Activated CD4-positive, alpha-beta T cell treated with anti-CD3 and anti-CD28 coated beads, Interleukin-2, amount 10 ng/mL, durations not matched to agents 7 days and 5 days (primary cell): ENCODE results near the gene FAM219B. TPM values are rescaled to one million over a fixed set of nuclear protein-coding genes. Genes with fewer than 3 reads are reported as not detected.

ENCODE experiments used
- CTCF ChIA-PET: fragments of 350-600 bp; sonication (Branson Sonifier 250); formaldehyde crosslinking; loops from one replicate; lab custom pipeline; 2021; ENCODE audit warnings: antibody characterized with exemption; lab: Charles Lee
- POLR2A ChIA-PET: fragments of 350-600 bp; sonication (Branson Sonifier 250); formaldehyde crosslinking; loops from one replicate; lab custom pipeline; 2021; ENCODE audit warnings: antibody characterized with exemption; lab: Charles Lee
- DNase-seq: peaks from one replicate; pipeline ENCODE4 v3.0.0-alpha.2; 2020
- H3K27ac Mint-ChIP-seq: one replicate; pipeline ENCODE4 v1.8.0; 2021; ENCODE audit warnings: mild to moderate bottlenecking, moderate library complexity, mixed read lengths
- H3K27me3 Mint-ChIP-seq: one replicate; pipeline ENCODE4 v1.8.0; 2021; ENCODE audit warnings: mixed read lengths
- H3K36me3 Mint-ChIP-seq: one replicate; pipeline ENCODE4 v1.8.0; 2021; ENCODE audit warnings: low read depth, mixed read lengths
- H3K4me1 Mint-ChIP-seq: one replicate; pipeline ENCODE4 v1.8.0; 2021; ENCODE audit warnings: mixed read lengths
- H3K4me3 Mint-ChIP-seq: one replicate; pipeline ENCODE4 v1.8.0; 2021; ENCODE audit warnings: mild to moderate bottlenecking, moderate library complexity, mixed read lengths
- H3K9me3 Mint-ChIP-seq: one replicate; pipeline ENCODE4 v1.8.0; 2021; ENCODE audit warnings: mixed read lengths
- total RNA-seq, 2 experiments: library from RNA; stranded (reverse); gene quantifications; one replicate each; pipeline ENCODE4 v1.2.3, GENCODE V29; 2021

Gene FAM219B
- total RNA-seq, 2 experiments from 2014 or later = 65.8 to 68.2 TPM

- ChIA-PET CTCF (interaction anchor here (0.9 to 1.8 kb wide), 2 partner anchors 14 kb away, joined by 3 to 7 read pairs; no protein-coding TSS in a partner anchor), POLR2A (no interaction called here)
- peaks cover 38% of the 10 kb centered on the region for H3K4me1 Mint-ChIP-seq
- H3K27ac Mint-ChIP-seq = no peak overlapping the region
- peaks cover 9% of the 10 kb centered on the region for H3K36me3 Mint-ChIP-seq
- H3K4me3 Mint-ChIP-seq = no peak overlapping the region
- no peaks in the 10 kb centered on the region for H3K27me3 Mint-ChIP-seq
- DNase-seq = no peak
- no peaks in the 10 kb centered on the region for H3K9me3 Mint-ChIP-seq
Observed at GRCh38 chr15:74856537-74856936, 50.1 kb downstream of the FAM219B start.

GRCh38 chr15:74855857-74856256, 50.8 kb downstream of the FAM219B start:
- peak overlapping the region; percentile 41 for H3K27ac Mint-ChIP-seq
- H3K27me3 Mint-ChIP-seq = no peaks in the 10 kb centered on the region
- ChIA-PET POLR2A (no interaction called here), CTCF (interaction anchor here (0.6 to 1.8 kb wide), 5 partner anchors 9 to 315 kb away, joined by 3 to 7 read pairs (median 3); partner anchors contain the start of gene ARID3B)
- peaks cover 36% of the 10 kb centered on the region for H3K4me1 Mint-ChIP-seq
- no peaks in the 10 kb centered on the region for H3K9me3 Mint-ChIP-seq
- peaks cover 12% of the 10 kb centered on the region for H3K36me3 Mint-ChIP-seq
- no peak overlapping the region for H3K4me3 Mint-ChIP-seq
- DNase-seq = no peak

- ChIA-PET CTCF (interaction anchor here (0.6 to 2.0 kb wide), 6 partner anchors 11 to 216 kb away, joined by 3 to 9 read pairs (median 3); no protein-coding TSS in a partner anchor), POLR2A (no interaction called here)
- no peak overlapping the region for H3K27ac Mint-ChIP-seq
- no peaks in the 10 kb centered on the region for H3K9me3 Mint-ChIP-seq
- peaks cover 33% of the 10 kb centered on the region for H3K4me1 Mint-ChIP-seq
- H3K36me3 Mint-ChIP-seq = peaks cover 15% of the 10 kb centered on the region
- no peak for DNase-seq
- H3K27me3 Mint-ChIP-seq = no peaks in the 10 kb centered on the region
- no peak overlapping the region for H3K4me3 Mint-ChIP-seq
Observed at GRCh38 chr15:74854453-74855022, 52.1 kb downstream of the FAM219B start.

GRCh38 chr15:74851960-74852359, 54.7 kb downstream of the FAM219B start:
- DNase-seq = no peak
- CTCF ChIA-PET = interaction anchor here (0.5 to 1.3 kb wide), 3 partner anchors 11 to 50 kb away, joined by 3 to 6 read pairs (median 4); no protein-coding TSS in a partner anchor
- peaks cover 14% of the 10 kb centered on the region for H3K4me1 Mint-ChIP-seq
- H3K27ac Mint-ChIP-seq = no peak overlapping the region
- POLR2A ChIA-PET = no interaction called here
- H3K9me3 Mint-ChIP-seq = no peaks in the 10 kb centered on the region
- peaks cover 30% of the 10 kb centered on the region for H3K36me3 Mint-ChIP-seq
- H3K27me3 Mint-ChIP-seq = no peaks in the 10 kb centered on the region
- no peak overlapping the region for H3K4me3 Mint-ChIP-seq

GRCh38 chr15:74850393-74850792, 56.3 kb downstream of the FAM219B start:
- Mint-ChIP-seq H3K27me3 (no peaks in the 10 kb centered on the region), H3K9me3 (no peaks in the 10 kb centered on the region), H3K36me3 (peaks cover 39% of the 10 kb centered on the region), H3K27ac (no peak overlapping the region), H3K4me3 (no peak overlapping the region), H3K4me1 (peaks cover 16% of the 10 kb centered on the region)
- no peak for DNase-seq
- ChIA-PET POLR2A (no interaction called here), CTCF (interaction anchor here (1.0 kb wide), 1 partner anchor 9 kb away, joined by 3 read pairs; no protein-coding TSS in a partner anchor)

Other genes starting within 250 kb of the FAM219B start
- gene EDC3, start 210.8 kb downstream of the FAM219B start, total RNA-seq = 10 to 100 TPM; 34.9 to 41.1 TPM
- 1 to 10 TPM; 2.2 to 2.9 TPM for gene CYP1A1, start 181.3 kb downstream of the FAM219B start, total RNA-seq
- gene CYP1A2, start 158.0 kb downstream of the FAM219B start, total RNA-seq = not detected
- gene CSK, start 124.8 kb downstream of the FAM219B start, total RNA-seq = 100 to 1,000 TPM; 315 to 348 TPM
- gene LMAN1L, start 94.0 kb downstream of the FAM219B start, total RNA-seq = under 1 TPM; 0.87 to 0.92 TPM
- gene CPLX3, start 80.2 kb downstream of the FAM219B start, total RNA-seq = under 1 TPM; 0.12 to 0.19 TPM
- 10 to 100 TPM; 56.6 to 66.4 TPM for gene ULK3, start 63.7 kb downstream of the FAM219B start, total RNA-seq
- 100 to 1,000 TPM; 126 to 128 TPM for gene SCAMP2, start 33.5 kb downstream of the FAM219B start, total RNA-seq
- 10 to 100 TPM; 58.1 to 64.1 TPM for gene MPI, start 16.8 kb downstream of the FAM219B start, total RNA-seq
- gene COX5A, start 31.2 kb upstream of the FAM219B start, total RNA-seq = 100 to 1,000 TPM; 236 to 239 TPM
- gene RPP25, start 49.9 kb upstream of the FAM219B start, total RNA-seq = 1 to 10 TPM; 6.4 TPM
- 1 to 10 TPM; 2.0 to 3.0 TPM for gene SCAMP5, start 88.7 kb upstream of the FAM219B start, total RNA-seq
- 10 to 100 TPM; 19.6 to 20.7 TPM for gene PPCDC, start 116.7 kb upstream of the FAM219B start, total RNA-seq